ENCODE measurements around the gene ATP6V0D1.

GRCh38 chr16:67519242-67519641 is 38.3 kb upstream of the ATP6V0D1 start:
- TF ChIP-seq POLR2A (IDR thresholded peaks at IDR 0.05; ENCODE audit: low read length) (no peak), GATA1 (IDR thresholded peaks at IDR 0.05; ENCODE audit: low read depth, low read length) (no peak)

All from erythroblast (primary cell).